Measurements from ENCODE around the gene TUB.

TUB gene

GRCh38 chr11:8102296-8102915 lies 21.4 kb downstream of the TUB start:
- H3K36me3 ChIP-seq (ENCODE audit: control insufficient read depth in 2 of 2, insufficient read depth in 1 of 2, low read length in 2 of 2): peaks cover 0 to 99% of the 10 kb centered on the region in 2 experiments; a peak in 1 of 3 replicates
- ChIA-PET CTCF (interaction anchor here (0.6 to 19.6 kb wide), 4 partner anchors 12 to 461 kb away, joined by 3 to 532 read pairs (median 190); no protein-coding TSS in a partner anchor), POLR2A (no interaction called here)

GRCh38 chr11:8102965-8103364 lies 22.0 kb downstream of the TUB start:
- TF ChIP-seq ZNF521 (tag by site-specific recombination; IDR thresholded peaks at IDR 0.05): no peak
- H3K27ac ChIP-seq (ENCODE audit: extremely low read depth, low read depth, low read length): no peak overlapping the region
- POLR2A ChIA-PET: no interaction called here
- no peaks in the 10 kb centered on the region for H3K4me1 ChIP-seq (ENCODE audit: control insufficient read depth, insufficient read depth, low read length)
- H3K36me3 ChIP-seq (ENCODE audit: control insufficient read depth in 2 of 2, insufficient read depth in 1 of 2, low read length in 2 of 2): peaks cover 0 to 96% of the 10 kb centered on the region in 2 experiments; a peak in 1 of 3 replicates
- no peak overlapping the region for H3K4me3 ChIP-seq (ENCODE audit: low read depth, low read length)
- CTCF ChIA-PET: interaction anchor here (0.6 to 19.6 kb wide), 6 partner anchors 10 to 461 kb away, joined by 3 to 374 read pairs (median 5); no protein-coding TSS in a partner anchor
- H3K9me3 ChIP-seq (ENCODE audit: control insufficient read depth, insufficient read depth, low read depth, low read length): no peaks in the 10 kb centered on the region

More at GRCh38 chr11:8102296-8102915, 21.4 kb downstream of the TUB start:
- H3K27ac ChIP-seq (ENCODE audit: extremely low read depth, low read depth, low read length): no peak overlapping the region
- no peak overlapping the region for H3K4me3 ChIP-seq (ENCODE audit: low read depth, low read length)
- TF ChIP-seq ZNF302 (tag by site-specific recombination; IDR thresholded peaks at IDR 0.05; ENCODE audit: low read depth): no peak
- no peak for TF ChIP-seq ZNF324 (tag by site-specific recombination; IDR thresholded peaks at IDR 0.05)
- TF ChIP-seq ZNF549 (tag by site-specific recombination; IDR thresholded peaks at IDR 0.05): no peak
- no peak for TF ChIP-seq ZNF114 (tag by site-specific recombination; IDR thresholded peaks at IDR 0.05)
- no peak for TF ChIP-seq ZSCAN23 (tag by site-specific recombination; IDR thresholded peaks at IDR 0.05)
- no peak for TF ChIP-seq ZNF629 (tag by site-specific recombination; IDR thresholded peaks at IDR 0.05)
- no peak for TF ChIP-seq GLIS1 (tag by site-specific recombination; IDR thresholded peaks at IDR 0.05)
- TF ChIP-seq ZBTB10 (tag by site-specific recombination; IDR thresholded peaks at IDR 0.05): no peak
- H3K9me3 ChIP-seq (ENCODE audit: control insufficient read depth, insufficient read depth, low read depth, low read length): no peaks in the 10 kb centered on the region
- H3K4me1 ChIP-seq (ENCODE audit: control insufficient read depth, insufficient read depth, low read length): no peaks in the 10 kb centered on the region

GRCh38 chr11:8103909-8104308 lies 22.9 kb downstream of the TUB start:
- POLR2A ChIA-PET: no interaction called here

More at GRCh38 chr11:8103909-8104308, 22.9 kb downstream of the TUB start:
- Histone ChIP-seq H3K4me3 (ENCODE audit: low read depth, low read length) (no peak overlapping the region), H3K4me1 (ENCODE audit: control insufficient read depth, insufficient read depth, low read length) (no peaks in the 10 kb centered on the region), H3K9me3 (ENCODE audit: control insufficient read depth, insufficient read depth, low read depth, low read length) (no peaks in the 10 kb centered on the region), H3K27ac (ENCODE audit: extremely low read depth, low read depth, low read length) (no peak overlapping the region), H3K36me3 (ENCODE audit: control insufficient read depth in 2 of 2, insufficient read depth in 1 of 2, low read length in 2 of 2) (peaks cover 0 to 87% of the 10 kb centered on the region in 2 experiments; a peak in 1 of 3 replicates)
- CTCF ChIA-PET: interaction anchor here (0.7 to 19.6 kb wide), 4 partner anchors 14 to 260 kb away, joined by 3 to 374 read pairs (median 8); no protein-coding TSS in a partner anchor
- TF ChIP-seq ZFP69B (tag by site-specific recombination; IDR thresholded peaks at IDR 0.05) (no peak), ZNF280D (tag by site-specific recombination; IDR thresholded peaks at IDR 0.05) (no peak), INSM2 (tag by site-specific recombination; IDR thresholded peaks at IDR 0.05) (no peak), ZNF121 (tag by site-specific recombination; IDR thresholded peaks at IDR 0.05) (no peak), ZNF596 (tag by site-specific recombination; IDR thresholded peaks at IDR 0.05) (no peak), ZNF148 (tag by site-specific recombination; IDR thresholded peaks at IDR 0.05; ENCODE audit: borderline replicate concordance) (no peak), ZSCAN16 (tag by site-specific recombination; IDR thresholded peaks at IDR 0.05) (no peak)
